T-cell (primary cell): ENCODE data around the gene CEP192. TPM values are rescaled to one million over a fixed set of nuclear protein-coding genes. Genes with fewer than 3 reads are reported as not detected.
"Not testable (repeated sequence)": the region's sequence is repeated elsewhere in the genome, so short reads cannot be mapped to it uniquely, and the experiment has no call there.

Experiments
- ATAC-seq, 4 experiments: fragments of 200-7000 bp in 3 of 4; fragments of 150-1000 bp in 1 of 4; cut with Tn5 transposase; replicated peaks in 1 of 4; 1 replicate in 3 of 4; 2 replicates in 1 of 4; pipeline ENCODE4 v1.10.0; 2021; ENCODE audit warnings: moderate library complexity in 3 of 4, mild to moderate bottlenecking in 2 of 4, moderate number of reproducible peaks in 1 of 4
- CTCF ChIA-PET, 2 donors: fragments of 300-600 bp; sonication (Branson Sonifier 250); formaldehyde crosslinking; loops; one replicate each; lab custom pipeline; 2022; ENCODE audit warnings: antibody characterized with exemption in 2 of 2; lab: Charles Lee
- POLR2A ChIA-PET, 2 donors: fragments of 300-600 bp; sonication (Branson Sonifier 250); formaldehyde crosslinking; loops; one replicate each; lab custom pipeline; 2022; ENCODE audit warnings: antibody characterized with exemption in 2 of 2; lab: Charles Lee
- DNase-seq, 35 experiments: peaks; one replicate each; pipeline versions ENCODE4 v3.0.0 to v3.0.0-alpha.2; 2013 to 2023
- H3K27ac ChIP-seq: one replicate; pipeline ENCODE4 v1.5.1; 2013; ENCODE audit warnings: low read length
- H3K27me3 ChIP-seq, 2 experiments: replicated peaks in 1 of 2; 1 replicate in 1 of 2; 2 replicates in 1 of 2; pipeline versions ENCODE4 v1.6.1 to v1.7.0; 2013; ENCODE audit warnings: low read length in 1 of 2, mixed read lengths in 1 of 2; ENCODE audit not compliant: control insufficient read depth in 2 of 2, insufficient read depth in 2 of 2; ENCODE audit errors: extremely low read depth in 1 of 2
- H3K36me3 ChIP-seq, 2 donors: 1 replicate in 1 of 2; 2 replicates in 1 of 2; pipeline versions ENCODE4 v1.6.1 to v1.7.0; 2013; ENCODE audit warnings: low read length in 1 of 2; ENCODE audit not compliant: control insufficient read depth in 2 of 2, insufficient read depth in 1 of 2; ENCODE audit errors: extremely low read depth in 1 of 2
- H3K4me1 ChIP-seq, 2 experiments: 1 replicate in 1 of 2; 2 replicates in 1 of 2; pipeline versions ENCODE4 v1.6.1 to v1.7.0; 2013; ENCODE audit warnings: low read length in 2 of 2, mixed read lengths in 1 of 2; ENCODE audit not compliant: insufficient read depth in 2 of 2, control insufficient read depth in 1 of 2; ENCODE audit errors: extremely low read depth in 1 of 2
- H3K4me3 ChIP-seq, 2 donors: 1 replicate in 1 of 2; 2 replicates in 1 of 2; pipeline versions ENCODE4 v1.5.1 to v1.7.0; 2013; ENCODE audit warnings: mild to moderate bottlenecking in 2 of 2, low read length in 1 of 2, moderate library complexity in 1 of 2; ENCODE audit not compliant: control insufficient read depth in 1 of 2; ENCODE audit errors: extremely low read depth in 1 of 2
- H3K9me3 ChIP-seq: 2 replicates; pipeline ENCODE4 v1.7.0; 2013
- H3K27ac Mint-ChIP-seq, 2 donors: one replicate each; pipeline ENCODE4 v1.8.0; 2020 to 2021; ENCODE audit warnings: mild to moderate bottlenecking in 2 of 2, mixed read lengths in 2 of 2
- H3K27me3 Mint-ChIP-seq, 2 donors: one replicate each; pipeline ENCODE4 v1.8.0; 2021 to 2022; ENCODE audit warnings: mixed read lengths in 2 of 2
- H3K36me3 Mint-ChIP-seq: one replicate; pipeline ENCODE4 v1.8.0; 2021; ENCODE audit warnings: mixed read lengths
- H3K4me1 Mint-ChIP-seq, 3 donors: one replicate each; pipeline ENCODE4 v1.8.0; 2020 to 2022; ENCODE audit warnings: mixed read lengths in 3 of 3, mild to moderate bottlenecking in 1 of 3
- H3K4me3 Mint-ChIP-seq, 3 donors: one replicate each; pipeline ENCODE4 v1.8.0; 2020 to 2022; ENCODE audit warnings: mild to moderate bottlenecking in 3 of 3, mixed read lengths in 3 of 3, moderate library complexity in 3 of 3
- H3K9me3 Mint-ChIP-seq, 3 donors: one replicate each; pipeline ENCODE4 v1.8.0; 2020 to 2022; ENCODE audit warnings: mixed read lengths in 3 of 3
- WGBS: methylation state at CpG from one replicate; pipeline ENCODE4 v1.1.5; 2013; ENCODE audit warnings: missing lambda C conversion rate; ENCODE audit not compliant: insufficient coverage; 5-methylcytosine and 5-hydroxymethylcytosine counted together
- total RNA-seq, 35 experiments: library from RNA in 6 of 35; stranded (reverse) in 6 of 35; fragments of 120-200 nt in 1 of 35; gene quantifications; one replicate each; pipeline versions ENCODE4 v1.2.1 to v1.2.4 and lab custom pipeline; 2013 to 2026

Gene CEP192
- total RNA-seq, 5 donors from 2014 or later (not counting 1 experiment from before 2014, with no cell fraction given), result 28.9 to 37.2 (median 32.9) TPM

DNA sequence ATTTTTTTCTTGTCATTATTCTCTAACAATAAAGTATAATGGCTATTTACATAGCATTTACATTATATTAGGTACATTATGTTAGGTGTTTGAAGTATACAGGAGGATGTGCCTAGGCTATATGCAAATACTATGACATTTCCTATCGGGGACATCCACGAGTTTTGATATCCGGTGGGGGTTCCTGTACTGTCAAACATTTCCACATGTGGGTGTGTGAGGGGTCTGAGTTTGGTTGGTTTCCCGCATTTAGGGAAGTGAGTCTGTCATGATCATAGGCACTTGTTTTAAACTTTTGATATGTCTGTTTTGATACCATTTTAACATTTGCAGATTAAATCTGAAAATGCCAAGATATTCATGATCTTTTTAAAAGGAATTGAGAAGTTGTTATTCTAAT lies 76.0 kb downstream of the CEP192 start:
- 23% methylated on average over 4 of the region's 4 CpGs for WGBS
- Mint-ChIP-seq H3K9me3 (no peaks in the 10 kb centered on the region), H3K4me1 (peaks cover 14 to 25% (median 16%) of the 10 kb centered on the region in 3 donors), H3K4me3 (no peak overlapping the region), H3K27ac (peak overlapping the region in 1 of 2 donors; percentile 44), H3K36me3 (peaks cover 62% of the 10 kb centered on the region), H3K27me3 (no peaks in the 10 kb centered on the region)
- Histone ChIP-seq H3K36me3 (peaks cover 10 to 45% of the 10 kb centered on the region in 2 donors), H3K27ac (no peak overlapping the region), H3K27me3 (no peaks in the 10 kb centered on the region), H3K4me3 (no peak overlapping the region), H3K4me1 (peaks cover 0 to 3% of the 10 kb centered on the region in 2 experiments), H3K9me3 (no peaks in the 10 kb centered on the region)
- DNase-seq (peak in 1 of 35 experiments; percentile 6), ATAC-seq (no peak)
- ChIA-PET CTCF (no interaction called here), POLR2A (no interaction called here)

DNA sequence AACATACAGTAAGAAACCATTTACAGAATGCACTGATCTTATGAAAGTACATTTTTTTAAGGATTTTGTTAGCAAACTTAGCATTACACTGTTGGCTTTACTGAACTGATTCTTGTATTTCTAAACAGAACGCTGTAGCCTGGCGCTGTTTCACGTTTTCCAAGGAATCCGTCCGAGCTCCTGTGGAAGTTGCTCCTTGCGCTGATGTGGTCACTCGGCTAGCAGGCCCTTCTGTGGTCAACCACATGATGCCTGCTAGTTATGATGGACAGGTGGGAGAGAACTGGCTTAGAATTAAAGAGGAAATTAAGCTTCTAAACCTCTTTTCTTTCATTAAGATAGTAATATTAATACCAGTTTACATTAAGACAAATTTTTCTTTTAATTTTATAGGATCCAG lies 76.8 kb downstream of the CEP192 start:
- Mint-ChIP-seq H3K27me3 (no peaks in the 10 kb centered on the region), H3K9me3 (no peaks in the 10 kb centered on the region), H3K27ac (no peak overlapping the region), H3K4me3 (no peak overlapping the region), H3K36me3 (peaks cover 66% of the 10 kb centered on the region), H3K4me1 (peaks cover 14 to 25% (median 16%) of the 10 kb centered on the region in 3 donors)
- Histone ChIP-seq H3K27me3 (no peaks in the 10 kb centered on the region), H3K4me1 (peaks cover 0 to 3% of the 10 kb centered on the region in 2 experiments), H3K4me3 (no peak overlapping the region), H3K9me3 (no peaks in the 10 kb centered on the region), H3K36me3 (peaks cover 10 to 52% of the 10 kb centered on the region in 2 donors), H3K27ac (no peak overlapping the region)
- CTCF ChIA-PET, result no interaction called here
- WGBS, result 100% methylated on average over 3 of the region's 7 CpGs
- DNase-seq, result no peak
- POLR2A ChIA-PET, result no interaction called here
- ATAC-seq, result no peak

DNA sequence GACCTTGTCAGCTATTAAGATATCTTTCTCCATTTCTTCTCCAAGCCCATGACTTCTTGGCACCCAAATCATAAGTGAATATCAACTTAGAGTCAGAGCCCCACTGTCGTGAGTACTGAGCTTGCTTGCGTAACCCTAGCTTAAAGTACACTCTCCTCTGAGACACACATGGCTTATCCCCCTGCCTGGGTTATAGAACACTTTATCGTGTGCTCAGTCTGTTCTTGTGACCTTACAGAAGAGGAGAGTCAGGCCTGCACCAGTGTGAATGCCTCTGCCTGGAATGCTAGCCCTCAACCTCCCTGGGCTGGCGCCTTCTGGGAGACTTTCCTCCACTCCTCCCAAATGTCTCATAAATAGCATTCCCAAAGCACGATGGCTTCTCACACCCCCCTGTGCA lies 79.3 kb downstream of the CEP192 start:
- H3K27ac Mint-ChIP-seq, result no peak overlapping the region
- peaks cover 0 to 3% of the 10 kb centered on the region in 2 experiments for H3K4me1 ChIP-seq
- H3K4me3 ChIP-seq, result no peak overlapping the region
- ATAC-seq (no peak), DNase-seq (no peak)
- H3K9me3 Mint-ChIP-seq, result no peaks in the 10 kb centered on the region
- POLR2A ChIA-PET, result interaction anchor here in 1 of 2 donors (0.7 kb wide), 1 partner anchor 559 kb away, joined by 4 read pairs; no protein-coding TSS in a partner anchor
- no peak overlapping the region for H3K27ac ChIP-seq
- CTCF ChIA-PET, result no interaction called here
- H3K27me3 Mint-ChIP-seq, result no peaks in the 10 kb centered on the region
- H3K4me3 Mint-ChIP-seq, result no peak overlapping the region
- peaks cover 9 to 18% (median 14%) of the 10 kb centered on the region in 3 donors for H3K4me1 Mint-ChIP-seq
- H3K27me3 ChIP-seq, result no peaks in the 10 kb centered on the region
- peaks cover 68% of the 10 kb centered on the region for H3K36me3 Mint-ChIP-seq
- H3K9me3 ChIP-seq, result no peaks in the 10 kb centered on the region
- whole genome bisulfite sequencing, result 100% methylated on average over 1 of the region's 5 CpGs
- H3K36me3 ChIP-seq, result peaks cover 10 to 73% of the 10 kb centered on the region in 2 donors

DNA sequence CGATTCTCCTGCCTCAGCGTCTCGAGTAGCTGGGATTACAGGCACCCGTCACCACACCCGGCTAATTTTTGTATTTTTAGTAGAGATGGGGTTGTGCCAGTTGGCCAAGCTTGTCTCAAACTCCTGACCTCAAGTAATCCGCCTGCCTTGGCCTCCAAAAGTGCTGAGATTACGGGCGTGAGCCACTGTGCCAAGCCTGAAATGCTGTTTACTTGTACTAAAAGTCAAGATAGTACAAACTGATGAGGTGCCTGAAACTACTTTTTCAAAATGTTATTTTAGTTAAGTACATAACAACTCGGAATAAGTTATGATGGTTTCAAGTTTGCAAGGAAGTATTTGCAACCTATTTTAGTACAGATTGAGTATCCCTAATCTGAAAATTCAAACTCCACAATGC lies 85.7 kb downstream of the CEP192 start:
- Mint-ChIP-seq H3K4me1 (peaks cover 4 to 7% (median 6%) of the 10 kb centered on the region in 3 donors), H3K9me3 (peaks cover 0 to 14% (median 11%) of the 10 kb centered on the region in 3 donors), H3K36me3 (peaks cover 83% of the 10 kb centered on the region), H3K27me3 (no peaks in the 10 kb centered on the region), H3K27ac (no peak overlapping the region), H3K4me3 (no peak overlapping the region)
- ATAC-seq, result no peak
- Histone ChIP-seq H3K4me3 (no peak overlapping the region), H3K27ac (no peak overlapping the region), H3K27me3 (no peaks in the 10 kb centered on the region), H3K36me3 (peaks cover 0 to 37% of the 10 kb centered on the region in 2 donors), H3K4me1 (no peaks in the 10 kb centered on the region), H3K9me3 (no peaks in the 10 kb centered on the region)
- ChIA-PET CTCF (no interaction called here), POLR2A (no interaction called here)
- DNase-seq, result no peak
- 100% methylated on average over 4 of the region's 9 CpGs for WGBS

DNA sequence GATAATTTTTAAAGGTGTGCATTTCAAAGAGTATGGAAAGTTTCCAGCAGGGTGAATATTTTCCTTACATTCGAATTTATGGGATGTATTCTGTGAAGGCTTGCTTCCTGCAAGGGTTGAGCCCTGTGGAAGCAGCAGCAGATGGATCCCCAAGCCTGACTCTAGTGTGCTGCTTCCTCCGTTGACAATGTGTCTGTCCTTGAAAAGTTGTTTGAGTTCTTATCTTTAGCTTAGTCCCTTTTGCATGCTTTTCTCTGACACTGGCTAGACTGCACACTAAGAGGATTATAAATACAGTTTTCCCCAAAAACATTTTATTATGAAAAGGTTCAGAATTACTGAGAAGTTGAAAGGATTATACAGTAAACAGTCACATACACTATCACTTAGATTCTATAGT lies 86.3 kb downstream of the CEP192 start:
- Mint-ChIP-seq H3K27me3 (no peaks in the 10 kb centered on the region), H3K36me3 (peaks cover 83% of the 10 kb centered on the region), H3K4me1 (peaks cover 4 to 12% (median 11%) of the 10 kb centered on the region in 3 donors), H3K27ac (no peak overlapping the region), H3K4me3 (no peak overlapping the region), H3K9me3 (peaks cover 0 to 14% (median 11%) of the 10 kb centered on the region in 3 donors)
- no peaks in the 10 kb centered on the region for H3K4me1 ChIP-seq
- H3K4me3 ChIP-seq, result no peak overlapping the region
- H3K36me3 ChIP-seq, result peaks cover 0 to 31% of the 10 kb centered on the region in 2 donors
- ChIA-PET CTCF (no interaction called here), POLR2A (interaction anchor here in 1 of 2 donors (0.6 kb wide), 1 partner anchor 10 kb away, joined by 3 read pairs; no protein-coding TSS in a partner anchor)
- no peak for ATAC-seq
- H3K9me3 ChIP-seq, result no peaks in the 10 kb centered on the region
- DNase-seq, result no peak
- H3K27ac ChIP-seq, result no peak overlapping the region
- H3K27me3 ChIP-seq, result no peaks in the 10 kb centered on the region
- whole genome bisulfite sequencing, result 100% methylated on average over 1 of the region's 2 CpGs

DNA sequence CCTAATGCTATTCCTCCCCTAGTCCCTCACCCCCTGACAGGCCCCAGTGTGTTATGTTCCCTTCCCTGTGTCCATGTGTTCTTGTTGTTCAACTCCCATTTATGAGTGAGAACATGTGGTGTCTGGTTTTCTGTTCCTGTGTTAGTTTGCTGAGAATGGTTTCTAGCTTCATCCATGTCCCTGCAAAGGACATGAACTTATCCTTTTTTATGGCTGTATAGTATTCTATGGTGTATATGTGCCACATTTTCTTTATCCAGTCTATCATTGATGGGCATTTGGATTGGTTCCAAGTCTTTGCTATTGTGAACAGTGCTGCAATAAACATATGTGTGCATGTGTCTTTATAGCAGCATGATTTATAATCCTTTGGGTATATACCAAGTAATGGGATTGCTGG lies 86.9 kb downstream of the CEP192 start:
- DNase-seq, H3K27ac Mint-ChIP-seq, H3K27ac ChIP-seq, H3K9me3 ChIP-seq, ATAC-seq, H3K4me3 ChIP-seq, CTCF ChIA-PET, H3K27me3 ChIP-seq, H3K4me1 ChIP-seq, H3K27me3 Mint-ChIP-seq: not testable (repeated sequence)
- Mint-ChIP-seq H3K9me3 (peaks cover 0 to 14% (median 11%) of the 10 kb centered on the region in 3 donors), H3K4me1 (peaks cover 6 to 13% (median 12%) of the 10 kb centered on the region in 3 donors), H3K36me3 (peaks cover 83% of the 10 kb centered on the region), H3K4me3 (peak overlapping the region in 1 of 3 donors; percentile 18)
- POLR2A ChIA-PET, result interaction anchor here in 1 of 2 donors (0.6 kb wide), 1 partner anchor 10 kb away, joined by 3 read pairs; no protein-coding TSS in a partner anchor
- peaks cover 0 to 25% of the 10 kb centered on the region in 2 donors for H3K36me3 ChIP-seq
